ENCODE measurements around the gene LMO7.

DNA sequence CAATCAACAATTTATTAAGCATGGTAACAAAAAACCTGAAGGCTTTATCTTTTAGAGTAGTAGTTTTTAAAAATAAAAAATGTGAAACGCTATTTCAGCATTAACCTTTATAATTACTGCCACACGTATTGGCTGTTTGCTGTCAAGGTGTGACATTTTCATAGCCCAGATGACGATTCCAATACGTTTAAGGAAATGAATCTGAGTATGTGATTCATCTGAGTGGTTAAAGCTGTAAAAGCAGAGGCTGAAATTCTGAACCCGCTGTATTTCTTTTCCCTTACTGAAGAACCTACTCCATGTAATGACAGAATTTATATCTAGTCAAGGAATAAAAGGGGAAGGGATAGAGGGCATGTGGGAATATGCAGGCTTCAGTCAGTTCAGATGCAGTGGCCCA, 166.0 kb downstream of the LMO7 start:
- TF ChIP-seq POLR2A (IDR thresholded peaks at IDR 0.05) = no peak
- TF ChIP-seq, protein P1, sequence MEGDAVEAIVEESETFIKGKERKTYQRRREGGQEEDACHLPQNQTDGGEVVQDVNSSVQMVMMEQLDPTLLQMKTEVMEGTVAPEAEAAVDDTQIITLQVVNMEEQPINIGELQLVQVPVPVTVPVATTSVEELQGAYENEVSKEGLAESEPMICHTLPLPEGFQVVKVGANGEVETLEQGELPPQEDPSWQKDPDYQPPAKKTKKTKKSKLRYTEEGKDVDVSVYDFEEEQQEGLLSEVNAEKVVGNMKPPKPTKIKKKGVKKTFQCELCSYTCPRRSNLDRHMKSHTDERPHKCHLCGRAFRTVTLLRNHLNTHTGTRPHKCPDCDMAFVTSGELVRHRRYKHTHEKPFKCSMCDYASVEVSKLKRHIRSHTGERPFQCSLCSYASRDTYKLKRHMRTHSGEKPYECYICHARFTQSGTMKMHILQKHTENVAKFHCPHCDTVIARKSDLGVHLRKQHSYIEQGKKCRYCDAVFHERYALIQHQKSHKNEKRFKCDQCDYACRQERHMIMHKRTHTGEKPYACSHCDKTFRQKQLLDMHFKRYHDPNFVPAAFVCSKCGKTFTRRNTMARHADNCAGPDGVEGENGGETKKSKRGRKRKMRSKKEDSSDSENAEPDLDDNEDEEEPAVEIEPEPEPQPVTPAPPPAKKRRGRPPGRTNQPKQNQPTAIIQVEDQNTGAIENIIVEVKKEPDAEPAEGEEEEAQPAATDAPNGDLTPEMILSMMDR (IDR thresholded peaks at IDR 0.05) = no peak

Data from testis (tissue), 2 donors.